IMR-90 (cell line): ENCODE data around the gene CLPX. TPM values are rescaled to one million over a fixed set of nuclear protein-coding genes. Genes with fewer than 3 reads are reported as not detected.

Experiments
- ATAC-seq: fragments of 200-7000 bp; cut with Tn5 transposase; 2 replicates; pipeline ENCODE4 v1.9.1; 2020; ENCODE audit warnings: low read depth, mild to moderate bottlenecking, moderate library complexity
- BruUV-seq: library from RNA; stranded (reverse); fragments of 400-500 nt; replicated peaks from 2 replicates; lab custom pipeline; 2021; lab: Mats Ljungman, UMichigan
- CTCF ChIA-PET: fragments of 300-600 bp; formaldehyde crosslinking; extraction: SDS; loops from one replicate; lab custom pipeline; 2021; ENCODE audit warnings: antibody characterized with exemption; lab: Yijun Ruan, JAX
- POLR2A ChIA-PET: fragments of 300-600 bp; sonication (Branson Sonifier 250); formaldehyde crosslinking; loops from one replicate; lab custom pipeline; 2022; ENCODE audit warnings: antibody characterized with exemption; ENCODE audit not compliant: unreplicated experiment; lab: Charles Lee
- DNase-seq: peaks from one replicate; pipeline ENCODE4 v3.0.0; 2013
- H2AFZ ChIP-seq: replicated peaks from 2 replicates; pipeline ENCODE3; 2013; ENCODE audit warnings: low read length, mild to moderate bottlenecking; ENCODE audit not compliant: poor library complexity
- H2AK5ac ChIP-seq: 2 replicates; pipeline ENCODE4 v1.6.1; 2013; ENCODE audit warnings: low read depth, low read length, inconsistent platforms
- H2AK9ac ChIP-seq: replicated peaks from 2 replicates; pipeline ENCODE3; 2013; ENCODE audit warnings: mild to moderate bottlenecking, low read depth, low read length, moderate library complexity; ENCODE audit not compliant: poor library complexity
- H2BK120ac ChIP-seq: 2 replicates; pipeline ENCODE4 v1.6.1; 2013; ENCODE audit warnings: low read depth, low read length, inconsistent platforms
- H2BK15ac ChIP-seq: 3 replicates; pipeline ENCODE4 v1.6.1; 2013; ENCODE audit warnings: low read depth, low read length, inconsistent platforms
- H2BK20ac ChIP-seq: 2 replicates; pipeline ENCODE4 v1.6.1; 2013; ENCODE audit warnings: low read depth, mild to moderate bottlenecking, inconsistent platforms, low read length, moderate library complexity
- H2BK5ac ChIP-seq: 2 replicates; pipeline ENCODE4 v1.6.1; 2013; ENCODE audit warnings: mild to moderate bottlenecking, low read depth, low read length, inconsistent platforms; ENCODE audit not compliant: poor library complexity, severe bottlenecking
- H3K14ac ChIP-seq: replicated peaks from 2 replicates; pipeline ENCODE4 v1.6.1; 2013; ENCODE audit warnings: low read depth, low read length, inconsistent platforms
- H3K18ac ChIP-seq: 2 replicates; pipeline ENCODE4 v1.6.1; 2013; ENCODE audit warnings: low read depth, low read length, control low read depth
- H3K23ac ChIP-seq: 2 replicates; pipeline ENCODE4 v1.6.1; 2013; ENCODE audit warnings: low read depth, low read length, inconsistent platforms
- H3K27ac ChIP-seq: 2 replicates; pipeline ENCODE4 v1.5.1; 2013; ENCODE audit warnings: mild to moderate bottlenecking, control low read depth, low read length; ENCODE audit not compliant: insufficient read depth
- H3K27me3 ChIP-seq: 2 replicates; pipeline ENCODE4 v1.6.1; 2013; ENCODE audit warnings: low read length; ENCODE audit not compliant: control insufficient read depth, insufficient read depth
- H3K36me3 ChIP-seq: 2 replicates; pipeline ENCODE4 v1.6.1; 2013; ENCODE audit warnings: low read length, mixed read lengths; ENCODE audit not compliant: control insufficient read depth, insufficient read depth
- H3K4ac ChIP-seq: 2 replicates; pipeline ENCODE4 v1.6.1; 2013; ENCODE audit warnings: low read depth, low read length, inconsistent platforms
- H3K4me1 ChIP-seq: 2 replicates; pipeline ENCODE4 v1.6.1; 2013; ENCODE audit warnings: low read length, mixed read lengths; ENCODE audit not compliant: control insufficient read depth, insufficient read depth
- H3K4me2 ChIP-seq: 2 replicates; pipeline ENCODE4 v1.6.1; 2013; ENCODE audit warnings: low read depth, mild to moderate bottlenecking, control low read depth, low read length, moderate library complexity
- H3K4me3 ChIP-seq: 2 replicates; pipeline ENCODE4 v1.5.1; 2013; ENCODE audit warnings: low read depth, mild to moderate bottlenecking, control low read depth, low read length, moderate library complexity; ENCODE audit not compliant: insufficient read depth
- H3K56ac ChIP-seq: 2 replicates; pipeline ENCODE4 v1.6.1; 2013; ENCODE audit warnings: low read length, inconsistent platforms; ENCODE audit not compliant: insufficient read depth; ENCODE audit errors: extremely low read depth
- H3K79me1 ChIP-seq, 2 experiments: 2 replicates each; pipeline ENCODE4 v1.6.1; 2013; ENCODE audit warnings: low read length in 2 of 2, inconsistent platforms in 1 of 2, low read depth in 1 of 2
- H3K9ac ChIP-seq: 2 replicates; pipeline ENCODE4 v1.6.1; 2013; ENCODE audit warnings: low read depth, low read length, control low read depth
- H3K9me1 ChIP-seq: 2 replicates; pipeline ENCODE4 v1.6.1; 2013; ENCODE audit warnings: low read length, inconsistent platforms; ENCODE audit not compliant: insufficient read depth
- H3K9me3 ChIP-seq: 2 replicates; pipeline ENCODE4 v1.6.1; 2013; ENCODE audit warnings: low read length; ENCODE audit not compliant: control insufficient read depth, insufficient read depth
- H4K20me1 ChIP-seq: 2 replicates; pipeline ENCODE4 v1.6.1; 2013; ENCODE audit warnings: low read length, inconsistent platforms; ENCODE audit not compliant: insufficient read depth
- H4K5ac ChIP-seq: 2 replicates; pipeline ENCODE4 v1.6.1; 2013; ENCODE audit warnings: mild to moderate bottlenecking, low read depth, low read length, control low read depth
- H4K8ac ChIP-seq, 2 experiments: 2 replicates each; pipeline ENCODE4 v1.6.1; 2013; ENCODE audit warnings: low read depth in 2 of 2, low read length in 2 of 2, control low read depth in 1 of 2, inconsistent platforms in 1 of 2
- H4K91ac ChIP-seq: 2 replicates; pipeline ENCODE4 v1.6.1; 2013; ENCODE audit warnings: low read depth, low read length, inconsistent platforms; ENCODE audit not compliant: insufficient read depth
- BHLHE40 ChIP-seq: fragments of 150-350 bp; IDR thresholded peaks from 2 replicates; pipeline ENCODE4 v1.6.1; 2016; ENCODE audit warnings: mild to moderate bottlenecking, low read depth, low read length
- CEBPB ChIP-seq: IDR thresholded peaks from 2 replicates; pipeline ENCODE4 v1.6.1; 2012; ENCODE audit warnings: low read depth, low read length, improper control_type of control experiment
- CHD1 ChIP-seq: IDR thresholded peaks from 2 replicates; pipeline ENCODE4 v1.6.1; 2012; ENCODE audit warnings: low read depth, low read length, improper control_type of control experiment
- CTCF ChIP-seq: conservative IDR thresholded peaks from 2 replicates; pipeline ENCODE4 v1.5.1; 2012; ENCODE audit warnings: mild to moderate bottlenecking, low read depth, low read length, improper control_type of control experiment
- ELK1 ChIP-seq: fragments of 150-350 bp; IDR thresholded peaks from 2 replicates; pipeline ENCODE4 v1.6.1; 2016; ENCODE audit warnings: low read depth, mild to moderate bottlenecking, low read length, moderate library complexity, borderline replicate concordance
- FOS ChIP-seq: fragments of 150-350 bp; IDR thresholded peaks from 2 replicates; pipeline ENCODE4 v1.6.1; 2016; ENCODE audit warnings: low read depth, low read length
- MAFK ChIP-seq: IDR thresholded peaks from 2 replicates; pipeline ENCODE4 v1.6.1; 2012; ENCODE audit warnings: low read depth, low read length, improper control_type of control experiment
- MAZ ChIP-seq: IDR thresholded peaks from 2 replicates; pipeline ENCODE4 v1.6.1; 2012; ENCODE audit warnings: low read depth, mild to moderate bottlenecking, low read length, improper control_type of control experiment, moderate library complexity, borderline replicate concordance
- MXI1 ChIP-seq: IDR thresholded peaks from 2 replicates; pipeline ENCODE4 v1.6.1; 2012; ENCODE audit warnings: low read depth, mild to moderate bottlenecking, low read length, moderate library complexity, borderline replicate concordance
- NFE2L2 ChIP-seq: fragments of 150-350 bp; IDR thresholded peaks from 2 replicates; pipeline ENCODE4 v1.6.1; 2016; ENCODE audit warnings: low read depth, mild to moderate bottlenecking, low read length
- POLR2A ChIP-seq: IDR thresholded peaks from 2 replicates; pipeline ENCODE4 v1.6.1; 2012; ENCODE audit warnings: mild to moderate bottlenecking, low read depth, low read length
- RAD21 ChIP-seq: IDR thresholded peaks from 2 replicates; pipeline ENCODE4 v1.6.1; 2012; ENCODE audit warnings: low read length, improper control_type of control experiment
- RCOR1 ChIP-seq: IDR thresholded peaks from 2 replicates; pipeline ENCODE4 v1.6.1; 2012; ENCODE audit warnings: mild to moderate bottlenecking, low read length, improper control_type of control experiment; ENCODE audit not compliant: insufficient replicate concordance
- RFX5 ChIP-seq: IDR thresholded peaks from 2 replicates; pipeline ENCODE4 v1.8.0; 2012; ENCODE audit warnings: low read depth, mild to moderate bottlenecking, low read length, moderate library complexity
- SMC3 ChIP-seq: fragments of 150-350 bp; IDR thresholded peaks from 2 replicates; pipeline ENCODE4 v1.6.1; 2016; ENCODE audit warnings: low read depth, mild to moderate bottlenecking, antibody characterized with exemption, low read length, moderate library complexity
- USF2 ChIP-seq: fragments of 150-350 bp; IDR thresholded peaks from 2 replicates; pipeline ENCODE4 v1.6.1; 2017; ENCODE audit warnings: mild to moderate bottlenecking, antibody characterized with exemption, low read length, low read depth
- WGBS, 2 experiments: methylation state at CpG; one replicate each; pipeline versions ENCODE4 v1.1.5 to v1.1.7; 2013; ENCODE audit warnings: missing lambda C conversion rate in 2 of 2; ENCODE audit not compliant: insufficient read length in 1 of 2; ENCODE audit errors: extremely low coverage in 2 of 2; 5-methylcytosine and 5-hydroxymethylcytosine counted together
- dilution Hi-C: fragments of 300-500 bp; cut with HindIII; formaldehyde crosslinking; loops from one replicate; pipeline ENCODE4 v1.14.3; 2018; ENCODE audit warnings: low sequenced_read_pairs; ENCODE audit not compliant: unreplicated experiment
- in situ Hi-C: fragments of 300-500 bp; cut with MboI; formaldehyde crosslinking; loops from 3 replicates; pipeline ENCODE4 v1.14.3; 2019; ENCODE audit warnings: low sequenced_read_pairs, inconsistent platforms, mixed read lengths
- intact Hi-C: fragments of 100-400 bp; cut with micrococcal nuclease; formaldehyde crosslinking; loops from 2 replicates; pipeline ENCODE4 v1.10.0; 2022
- polyA plus RNA-seq, 3 experiments: library from polyadenylated mRNA; depleted of rRNA; stranded (reverse); fragments of >200 nt; gene quantifications; 2 replicates each; pipeline ENCODE4 v1.2.3, GENCODE V29; 2012; ENCODE audit warnings: low replicate concordance in 1 of 3
- total RNA-seq: library from RNA; depleted of rRNA; stranded (reverse); fragments of >200 nt; gene quantifications from 2 replicates; pipeline ENCODE4 v1.2.3, GENCODE V29; 2012

CLPX gene
- total and polyA plus RNA-seq, 2 of the 4 experiments (the other 2 are of a cell fraction) = 25.8 to 26.9 TPM

GRCh38 chr15:65213241-65213640, 28.1 kb upstream of the CLPX start:
- CTCF ChIA-PET = no interaction called here

More at GRCh38 chr15:65213241-65213640, 28.1 kb upstream of the CLPX start:
- in situ Hi-C loops = no loop called here
- no peak overlapping the region for H3K23ac ChIP-seq
- no peak for ATAC-seq
- no peaks in the 10 kb centered on the region for H4K20me1 ChIP-seq
- no peak for TF ChIP-seq RFX5
- no peak for TF ChIP-seq CEBPB
- TF ChIP-seq FOS = no peak
- TF ChIP-seq ELK1 = no peak
- no peak for TF ChIP-seq MAFK
- no peak for TF ChIP-seq NFE2L2
- no peak for TF ChIP-seq CTCF
- TF ChIP-seq CHD1 = no peak
- no peak for TF ChIP-seq SMC3
- no peak for TF ChIP-seq MAZ
- no peak for TF ChIP-seq RCOR1
- no peak for TF ChIP-seq BHLHE40
- no peak for TF ChIP-seq USF2
- no peak for TF ChIP-seq RAD21
- no peak for TF ChIP-seq POLR2A
- TF ChIP-seq MXI1 = no peak
- no peak overlapping the region for H2AK9ac ChIP-seq
- H3K4ac ChIP-seq = no peak overlapping the region
- H3K9me3 ChIP-seq = no peaks in the 10 kb centered on the region
- dilution Hi-C loops = no loop called here
- intact Hi-C loops = no loop called here
- H3K9me1 ChIP-seq = no peaks in the 10 kb centered on the region
- POLR2A ChIA-PET = no interaction called here
- DNase-seq = no peak
- no peak overlapping the region for H2AFZ ChIP-seq
- H3K79me1 ChIP-seq = no peaks in the 10 kb centered on the region
- no peak overlapping the region for H3K4me2 ChIP-seq
- no peak overlapping the region for H3K27ac ChIP-seq
- H3K27me3 ChIP-seq = peaks cover 15% of the 10 kb centered on the region
- H3K18ac ChIP-seq = no peak overlapping the region
- peaks cover 12% of the 10 kb centered on the region; the same call in 1 of the 2 replicates for H3K4me1 ChIP-seq
- WGBS, 2 experiments = 76% methylated on average over 2 of the region's 2 CpGs; no CpG with 5 or more reads in 1 of the 2 experiments
- H4K91ac ChIP-seq = no peak overlapping the region
- H2BK5ac ChIP-seq = no peak overlapping the region
- H3K36me3 ChIP-seq = no peaks in the 10 kb centered on the region
- no peak overlapping the region for H2BK20ac ChIP-seq
- no TSS peak for BruUV-seq
- no peak overlapping the region for H4K5ac ChIP-seq
- H4K8ac ChIP-seq = no peak overlapping the region
- H3K56ac ChIP-seq = no peak overlapping the region
- H2AK5ac ChIP-seq = no peak overlapping the region
- H2BK15ac ChIP-seq = no peak overlapping the region
- no peak overlapping the region for H3K4me3 ChIP-seq
- no peak overlapping the region for H3K9ac ChIP-seq
- no peak overlapping the region for H3K14ac ChIP-seq
- no peak overlapping the region for H2BK120ac ChIP-seq
